HCT116 (cell line): Measurements from ENCODE around the gene ERN1. TPM values are rescaled to one million over a fixed set of nuclear protein-coding genes. Genes with fewer than 3 reads are reported as not detected.

Experiments
- ATAC-seq: fragments of 200-7000 bp; cut with Tn5 transposase; 2 replicates; pipeline ENCODE4 v1.9.1; 2020; ENCODE audit warnings: mild to moderate bottlenecking, moderate library complexity
- BruUV-seq: library from RNA; stranded (reverse); fragments of 400-500 nt; replicated peaks from 2 replicates; lab custom pipeline; 2021; lab: Mats Ljungman, UMichigan
- CTCF ChIA-PET: fragments of 300-600 bp; sonication (Branson Sonifier 250); formaldehyde crosslinking; loops from one replicate; lab custom pipeline; 2021; ENCODE audit warnings: antibody characterized with exemption; lab: Charles Lee
- POLR2A ChIA-PET: fragments of 300-600, 350-600 bp; sonication (Branson Sonifier 250); formaldehyde crosslinking; loops from one replicate; lab custom pipeline; 2021; ENCODE audit warnings: antibody characterized with exemption; lab: Charles Lee
- RAD21 ChIA-PET, 2 experiments: fragments of 300-600 bp; sonication (Branson Sonifier 250); formaldehyde crosslinking; loops; one replicate each; lab custom pipeline; 2023; ENCODE audit warnings: low total read pairs in 2 of 2; ENCODE audit not compliant: uncharacterized antibody in 2 of 2, unreplicated experiment in 2 of 2, low non-redundant PET in 1 of 2; lab: Charles Lee
- DNase-seq: peaks from one replicate; pipeline ENCODE4 v3.0.0-alpha.2; 2010; ENCODE audit warnings: low read depth, low spot score
- H2AFZ ChIP-seq: fragments of 200-600 bp; shearing (Covaris generic), sonication (generic); 2 replicates; pipeline ENCODE4 v1.6.1; 2017; ENCODE audit warnings: low read depth, mixed run types, mixed read lengths, antibody characterized with exemption, low read length; ENCODE audit not compliant: poor library complexity, severe bottlenecking
- H3K27ac ChIP-seq: 2 replicates; pipeline ENCODE4 v1.5.1; 2012; ENCODE audit warnings: low read depth, low read length
- H3K27me3 ChIP-seq: fragments of 200-600 bp; sonication (generic); 2 replicates; pipeline ENCODE4 v1.6.1; 2016; ENCODE audit warnings: mixed run types, low read length, mixed read lengths; ENCODE audit not compliant: insufficient read depth
- H3K36me3 ChIP-seq, 2 experiments: fragments of 200-500 bp in 1 of 2; fragments of 200-600 bp in 1 of 2; sonication (Bioruptor generic) in 1 of 2; sonication (generic) in 1 of 2; 2 replicates each; pipeline versions ENCODE4 v1.5.1 to v1.6.1; 2014 to 2016; ENCODE audit warnings: low read length in 2 of 2, inconsistent platforms in 1 of 2, mixed read lengths in 1 of 2, mixed run types in 1 of 2; ENCODE audit not compliant: insufficient read depth in 2 of 2, control insufficient read depth in 1 of 2
- H3K4me1 ChIP-seq, 2 experiments: fragments of 200-600 bp in 1 of 2; sonication (generic) in 1 of 2; 2 replicates each; pipeline versions ENCODE4 v1.5.1 to v1.6.1; 2012 to 2017; ENCODE audit warnings: low read length in 2 of 2, inconsistent platforms in 1 of 2, mild to moderate bottlenecking in 1 of 2, mixed read lengths in 1 of 2, mixed run types in 1 of 2, moderate library complexity in 1 of 2; ENCODE audit not compliant: insufficient read depth in 2 of 2, control insufficient read depth in 1 of 2
- H3K4me2 ChIP-seq: fragments of 200-600 bp; sonication (generic); 2 replicates; pipeline ENCODE4 v1.6.1; 2017; ENCODE audit warnings: mixed run types, low read length, mixed read lengths
- H3K4me3 ChIP-seq, 2 experiments: fragments of 200-600 bp in 1 of 2; sonication (generic) in 1 of 2; replicated peaks in 1 of 2; 2 replicates each; pipeline ENCODE4 v1.5.1; 2011 to 2016; ENCODE audit warnings: low read length in 2 of 2, control low read depth in 1 of 2, low read depth in 1 of 2, mild to moderate bottlenecking in 1 of 2, mixed read lengths in 1 of 2, mixed run types in 1 of 2
- H3K79me2 ChIP-seq: fragments of 200-600 bp; sonication (generic); 2 replicates; pipeline ENCODE4 v1.6.1; 2017; ENCODE audit warnings: mild to moderate bottlenecking, mixed run types, low read length, moderate library complexity, mixed read lengths; ENCODE audit not compliant: insufficient read depth
- H3K9ac ChIP-seq: fragments of 200-600 bp; sonication (generic); 2 replicates; pipeline ENCODE4 v1.6.1; 2016; ENCODE audit warnings: low read length, mixed read lengths
- H3K9me2 ChIP-seq: fragments of 200-600 bp; sonication (generic), shearing (Covaris generic); 2 replicates; pipeline ENCODE4 v1.6.1; 2017; ENCODE audit warnings: mixed run types, mild to moderate bottlenecking, moderate library complexity; ENCODE audit not compliant: insufficient read depth
- H3K9me3 ChIP-seq, 2 experiments: fragments of 200-500 bp in 1 of 2; fragments of 200-600 bp in 1 of 2; sonication (Bioruptor generic) in 1 of 2; sonication (generic) in 1 of 2; 2 replicates each; pipeline ENCODE4 v1.6.1; 2014 to 2017; ENCODE audit warnings: low read length in 2 of 2, mixed read lengths in 2 of 2, inconsistent platforms in 1 of 2, low read depth in 1 of 2, mild to moderate bottlenecking in 1 of 2, mixed run types in 1 of 2, moderate library complexity in 1 of 2; ENCODE audit not compliant: control insufficient read depth in 1 of 2, insufficient read depth in 1 of 2
- H4K20me1 ChIP-seq: fragments of 200-600 bp; sonication (generic), shearing (Covaris generic); 2 replicates; pipeline ENCODE4 v1.6.1; 2017; ENCODE audit warnings: mixed run types, mild to moderate bottlenecking, moderate library complexity; ENCODE audit not compliant: insufficient read depth
- ATF3 ChIP-seq: IDR thresholded peaks from 2 replicates; pipeline ENCODE4 v1.6.1; 2012
- CBX3 ChIP-seq: IDR thresholded peaks from 2 replicates; pipeline ENCODE4 v1.6.1; 2012; ENCODE audit warnings: low read depth
- CEBPB ChIP-seq: IDR thresholded peaks from 2 replicates; pipeline ENCODE4 v1.6.1; 2012; ENCODE audit warnings: low read depth
- CTCF ChIP-seq, 3 experiments: fragments of 200-600 bp in 1 of 3; sonication (generic) in 1 of 3; IDR thresholded peaks in 2 of 3; conservative IDR thresholded peaks in 1 of 3; 2 replicates each; pipeline ENCODE4 v1.5.1; 2012 to 2017; ENCODE audit warnings: low read depth in 2 of 3, low read length in 2 of 3, antibody characterized with exemption in 1 of 3, borderline replicate concordance in 1 of 3, control low read depth in 1 of 3, mild to moderate bottlenecking in 1 of 3, mixed read lengths in 1 of 3, mixed run types in 1 of 3, moderate library complexity in 1 of 3; ENCODE audit not compliant: insufficient read depth in 1 of 3
- EZH2 ChIP-seq: fragments of 200-600 bp; sonication (generic); IDR thresholded peaks from 2 replicates; pipeline ENCODE4 v1.6.1; 2017; ENCODE audit warnings: antibody characterized with exemption, mixed run types
- EZH2phosphoT487 ChIP-seq: fragments of 200-600 bp; IDR thresholded peaks from 2 replicates; pipeline ENCODE4 v1.6.1; 2018; ENCODE audit warnings: antibody characterized with exemption, borderline replicate concordance
- FOSL1 ChIP-seq: IDR thresholded peaks from 2 replicates; pipeline ENCODE4 v1.6.1; 2012; ENCODE audit warnings: low read depth
- JUND ChIP-seq: IDR thresholded peaks from 2 replicates; pipeline ENCODE4 v1.6.1; 2012
- MAX ChIP-seq: IDR thresholded peaks from 2 replicates; pipeline ENCODE4 v1.6.1; 2012
- POLR2AphosphoS5 ChIP-seq: IDR thresholded peaks from 2 replicates; pipeline ENCODE4 v1.6.1; 2011; ENCODE audit warnings: mild to moderate bottlenecking, low read depth, low read length, moderate library complexity
- RAD21 ChIP-seq: IDR thresholded peaks from 2 replicates; pipeline ENCODE4 v1.6.1; 2012; ENCODE audit warnings: low read depth, mild to moderate bottlenecking
- SIN3A ChIP-seq: IDR thresholded peaks from 2 replicates; pipeline ENCODE4 v1.6.1; 2012; ENCODE audit warnings: low read depth
- SP1 ChIP-seq: IDR thresholded peaks from 2 replicates; pipeline ENCODE4 v1.6.1; 2012; ENCODE audit warnings: low read depth
- SRF ChIP-seq: IDR thresholded peaks from 2 replicates; pipeline ENCODE4 v1.6.1; 2012; ENCODE audit warnings: low read depth
- TCF7L2 ChIP-seq: IDR thresholded peaks from 2 replicates; pipeline ENCODE4 v1.7.0; 2011; ENCODE audit warnings: borderline replicate concordance, inconsistent platforms; ENCODE audit not compliant: insufficient read depth, insufficient read length; ENCODE audit errors: extremely low read depth
- YY1 ChIP-seq: IDR thresholded peaks from 2 replicates; pipeline ENCODE4 v1.6.1; 2011; ENCODE audit warnings: low read length, low read depth, moderate library complexity, mild to moderate bottlenecking; ENCODE audit not compliant: insufficient replicate concordance; ENCODE audit errors: extremely low read depth
- ZBTB33 ChIP-seq: IDR thresholded peaks from 2 replicates; pipeline ENCODE4 v1.6.1; 2011; ENCODE audit warnings: mild to moderate bottlenecking, low read length, moderate library complexity; ENCODE audit not compliant: insufficient replicate concordance; ENCODE audit errors: extremely low read depth
- ZFX ChIP-seq: fragments of 450-650 bp; IDR thresholded peaks from 2 replicates; pipeline ENCODE4 v1.6.1; 2017
- ZNF274 ChIP-seq: fragments of 200-500 bp; sonication (Bioruptor generic); IDR thresholded peaks from 2 replicates; pipeline ENCODE4 v1.6.1; 2014; ENCODE audit warnings: mild to moderate bottlenecking, low read depth, low read length, inconsistent platforms
- intact Hi-C: fragments of 100-400 bp; cut with micrococcal nuclease; formaldehyde crosslinking; loops from 2 replicates; pipeline ENCODE4 v1.10.0; 2022
- total RNA-seq: library from RNA; stranded (reverse); gene quantifications from one replicate; pipeline ENCODE4 v1.2.1, GENCODE V29; 2021; ENCODE audit not compliant: unreplicated experiment

The ERN1 gene
- total RNA-seq, 1 experiment from 2014 or later: 28.2 TPM

GRCh38 chr17:64066716-64067115, 63.2 kb downstream of the ERN1 start:
- Histone ChIP-seq H3K27ac (no peak overlapping the region), H3K4me2 (no peak overlapping the region), H4K20me1 (no peaks in the 10 kb centered on the region), H3K79me2 (no peaks in the 10 kb centered on the region), H3K4me3 (no peak overlapping the region), H3K9me2 (no peaks in the 10 kb centered on the region), H2AFZ (no peak overlapping the region), H3K9me3 (peaks cover 11 to 13% of the 10 kb centered on the region in 2 experiments; a peak in 3 of 4 replicates), H3K36me3 (peaks cover 4 to 30% of the 10 kb centered on the region in 2 experiments; a peak in 2 of 4 replicates), H3K27me3 (no peaks in the 10 kb centered on the region), H3K9ac (no peak overlapping the region), H3K4me1 (no peaks in the 10 kb centered on the region)
- CTCF ChIA-PET: interaction anchor here (1.9 kb wide), 1 partner anchor 67 kb away, joined by 6 read pairs; no protein-coding TSS in a partner anchor
- RAD21 ChIA-PET: no interaction called here
- POLR2A ChIA-PET: no interaction called here
- no peak for ATAC-seq
- TF ChIP-seq SRF: no peak
- no peak for TF ChIP-seq TCF7L2
- TF ChIP-seq SP1: no peak
- TF ChIP-seq RAD21: no peak
- no peak for TF ChIP-seq FOSL1
- no peak for TF ChIP-seq CEBPB
- TF ChIP-seq ZBTB33: no peak
- no peak for TF ChIP-seq SIN3A
- TF ChIP-seq ZFX: no peak
- no peak for TF ChIP-seq MAX
- no peak for TF ChIP-seq YY1
- TF ChIP-seq ATF3: no peak
- no peak for TF ChIP-seq CBX3
- no peak for TF ChIP-seq ZNF274
- no peak for TF ChIP-seq POLR2AphosphoS5
- TF ChIP-seq CTCF (IDR thresholded peaks at IDR 0.05 in 2 of 3, conservative IDR thresholded peaks at IDR 0.05 in 1 of 3; ENCODE audit: borderline replicate concordance in 1 of 3, insufficient read depth in 1 of 3, low read depth in 2 of 3, low read length in 2 of 3): no peak
- no peak for TF ChIP-seq EZH2phosphoT487
- TF ChIP-seq EZH2: no peak
- no peak for TF ChIP-seq JUND
- intact Hi-C loops: loop anchor here (10.0 kb wide), 1 partner anchor 218 kb away; no protein-coding TSS in a partner anchor
- no TSS peak for BruUV-seq
- DNase-seq: no peak
